Thyroid gland (tissue), 4 donors: ENCODE measurements around the gene CYP46A1.

ENCODE experiments used
- CTCF ChIP-seq, 6 experiments: fragments of 200-600 bp in 3 of 6; fragments of 450-650 bp in 3 of 6; sonication (generic) in 3 of 6; IDR thresholded peaks; one replicate each; pipeline ENCODE4 v1.5.1; 2016 to 2019; ENCODE audit warnings: antibody characterized with exemption in 6 of 6, mild to moderate bottlenecking in 2 of 6, inconsistent platforms in 1 of 6, moderate library complexity in 1 of 6
- POLR2A ChIP-seq, 2 donors: fragments of 450-650 bp; IDR thresholded peaks; one replicate each; pipeline ENCODE4 v1.6.1; 2017; ENCODE audit warnings: antibody characterized with exemption in 2 of 2, mild to moderate bottlenecking in 2 of 2, moderate library complexity in 1 of 2

GRCh38 chr14:99634443-99634842 lies 49.7 kb upstream of the CYP46A1 start:
- TF ChIP-seq CTCF (IDR thresholded peaks at IDR 0.05): no peak
- no peak for TF ChIP-seq POLR2A (IDR thresholded peaks at IDR 0.05)
